Vagina (tissue), 2 donors: ENCODE results near the gene MEF2C.

ENCODE experiments used
- CTCF ChIP-seq, 3 experiments: fragments of 450-650 bp in 2 of 3; fragments of 200-600 bp in 1 of 3; sonication (generic) in 1 of 3; IDR thresholded peaks; one replicate each; pipeline ENCODE4 v1.5.1; 2017 to 2019; ENCODE audit warnings: antibody characterized with exemption in 3 of 3, mild to moderate bottlenecking in 2 of 3, moderate library complexity in 2 of 3
- POLR2A ChIP-seq, 2 donors: fragments of 450-650 bp; IDR thresholded peaks; one replicate each; pipeline ENCODE4 v1.6.1; 2017; ENCODE audit warnings: antibody characterized with exemption in 2 of 2, mild to moderate bottlenecking in 2 of 2, moderate library complexity in 2 of 2
- POLR2AphosphoS5 ChIP-seq, 2 donors: sonication (generic); formaldehyde crosslinking; IDR thresholded peaks; one replicate each; pipeline ENCODE4 v1.9.0; 2017; ENCODE audit warnings: antibody characterized with exemption in 2 of 2, mild to moderate bottlenecking in 2 of 2, low read depth in 1 of 2; ENCODE audit not compliant: insufficient read depth in 1 of 2

GRCh38 chr5:88818296-88818695 lies 64.7 kb downstream of the MEF2C start:
- no peak for TF ChIP-seq CTCF (IDR thresholded peaks at IDR 0.05)
- no peak for TF ChIP-seq POLR2A (IDR thresholded peaks at IDR 0.05)
- no peak for TF ChIP-seq POLR2AphosphoS5 (IDR thresholded peaks at IDR 0.05; ENCODE audit: insufficient read depth in 1 of 2, low read depth in 1 of 2)
